GM21528 (cell line): Measurements from ENCODE around the gene RAB9A.
A peak's percentile ranks its signal among the peaks of the same experiment; 100 is the strongest.
"Not testable (repeated sequence)": the region's sequence is repeated elsewhere in the genome, so short reads cannot be mapped to it uniquely, and the experiment has no call there.

Experiments used
- ATAC-seq: cut with Tn5 transposase; IDR thresholded peaks from one replicate; pipeline ENCODE4 v1.9.1; 2021; ENCODE audit warnings: mild to moderate bottlenecking, moderate library complexity; ENCODE audit not compliant: unreplicated experiment, low FRiP score

Gene RAB9A

GRCh38 chrX:13669246-13669737 lies 19.6 kb upstream of the RAB9A start:
- ATAC-seq, result peak; percentile 72

- not testable (repeated sequence) for ATAC-seq
Measured at GRCh38 chrX:13669755-13670154, 19.2 kb upstream of the RAB9A start.

- ATAC-seq, result no peak
Measured at GRCh38 chrX:13670197-13670596, 18.7 kb upstream of the RAB9A start.

GRCh38 chrX:13673016-13673415 lies 15.9 kb upstream of the RAB9A start:
- no peak for ATAC-seq

- ATAC-seq, result no peak
Measured at GRCh38 chrX:13676885-13677284, 12.0 kb upstream of the RAB9A start.

GRCh38 chrX:13679700-13680099 lies 9.2 kb upstream of the RAB9A start:
- ATAC-seq, result not testable (repeated sequence)

- ATAC-seq, result no peak
Measured at GRCh38 chrX:13681595-13681994, 7.3 kb upstream of the RAB9A start.

- no peak for ATAC-seq
Measured at GRCh38 chrX:13684361-13684760, 4.6 kb upstream of the RAB9A start.

- ATAC-seq, result no peak
Measured at GRCh38 chrX:13685126-13685763, 3.7 kb upstream of the RAB9A start.

GRCh38 chrX:13687203-13687602 lies 1.7 kb upstream of the RAB9A start:
- no peak for ATAC-seq

- peak; percentile 30 for ATAC-seq
Measured at GRCh38 chrX:13688384-13688957, 457 bp upstream of the RAB9A start.

GRCh38 chrX:13689741-13690211 lies 848 bp downstream of the RAB9A start:
- ATAC-seq, result no peak

- no peak for ATAC-seq
Measured at GRCh38 chrX:13690836-13691235, 1.9 kb downstream of the RAB9A start.

GRCh38 chrX:13691841-13692371 lies 3.0 kb downstream of the RAB9A start:
- ATAC-seq, result no peak

- no peak for ATAC-seq
Measured at GRCh38 chrX:13692771-13693231, 3.9 kb downstream of the RAB9A start.

- ATAC-seq, result no peak
Measured at GRCh38 chrX:13693341-13693961, 4.5 kb downstream of the RAB9A start.

GRCh38 chrX:13694359-13694758 lies 5.4 kb downstream of the RAB9A start:
- no peak for ATAC-seq

- no peak for ATAC-seq
Measured at GRCh38 chrX:13694983-13695382, 6.1 kb downstream of the RAB9A start.

GRCh38 chrX:13695601-13696115 lies 6.7 kb downstream of the RAB9A start:
- ATAC-seq, result no peak

- no peak for ATAC-seq
Measured at GRCh38 chrX:13697455-13697854, 8.5 kb downstream of the RAB9A start.

- ATAC-seq, result no peak
Measured at GRCh38 chrX:13697976-13698375, 9.0 kb downstream of the RAB9A start.
